ENCODE results near the gene TAAR1.

Gene TAAR1

GRCh38 chr6:132596201-132596600 lies 62.8 kb downstream of the TAAR1 start:
- H3K27me3 ChIP-seq (ENCODE audit: low read depth, low read length), result no peaks in the 10 kb centered on the region

More at GRCh38 chr6:132596201-132596600, 62.8 kb downstream of the TAAR1 start:
- no peak overlapping the region for H3K9ac ChIP-seq (ENCODE audit: low read length)
- H3K9me3 ChIP-seq (ENCODE audit: insufficient read depth, low read length), result no peaks in the 10 kb centered on the region
- TF ChIP-seq CTCF (IDR thresholded peaks at IDR 0.05; ENCODE audit: low read depth, low read length) (no peak), EZH2phosphoT487 (IDR thresholded peaks at IDR 0.05; ENCODE audit: low read depth) (no peak)
- H3K79me2 ChIP-seq (ENCODE audit: low read length), result no peaks in the 10 kb centered on the region
- H3K27ac ChIP-seq (ENCODE audit: low read length), result no peak overlapping the region
- no peak overlapping the region for H3K4me3 ChIP-seq (ENCODE audit: low read length)
- H3K4me1 ChIP-seq (ENCODE audit: low read length), result no peaks in the 10 kb centered on the region
- no peaks in the 10 kb centered on the region for H3K36me3 ChIP-seq (replicated peaks; ENCODE audit: low read depth, low read length)
- H3K4me2 ChIP-seq (ENCODE audit: low read length), result no peak overlapping the region
- no peak overlapping the region for H2AFZ ChIP-seq (ENCODE audit: low read depth, low read length)
- no peaks in the 10 kb centered on the region for H4K20me1 ChIP-seq (ENCODE audit: insufficient read depth, low read length)
